Hepatic stellate cell (primary cell): ENCODE results near the gene NDUFS1.
A peak's percentile ranks its signal among the peaks of the same experiment; 100 is the strongest.
"Not testable (repeated sequence)": the region's sequence is repeated elsewhere in the genome, so short reads cannot be mapped to it uniquely, and the experiment has no call there.

Experiments used
- DNase-seq: peaks from one replicate; pipeline ENCODE4 v3.0.0; 2011; ENCODE audit warnings: low spot score

The NDUFS1 gene

GRCh38 chr2:206159346-206160124 lies at the start of gene NDUFS1, which contains the start of gene EEF1B2:
TSS of gene NDUFS1 (minus strand) at chr2:206159444. CDS start at chr2:206153678, 5,766 bp downstream.
TSS of gene EEF1B2 (plus strand) at chr2:206159895. CDS start at chr2:206159980, 85 bp downstream.
- peak; percentile 95 for DNase-seq

- DNase-seq: no peak
Observed at GRCh38 chr2:206208900-206209299, 49.7 kb upstream of the NDUFS1 start.

- DNase-seq: not testable (repeated sequence)
Observed at GRCh38 chr2:206207316-206207715, 48.1 kb upstream of the NDUFS1 start.

- DNase-seq: no peak
Observed at GRCh38 chr2:206204710-206205109, 45.5 kb upstream of the NDUFS1 start.

DNA sequence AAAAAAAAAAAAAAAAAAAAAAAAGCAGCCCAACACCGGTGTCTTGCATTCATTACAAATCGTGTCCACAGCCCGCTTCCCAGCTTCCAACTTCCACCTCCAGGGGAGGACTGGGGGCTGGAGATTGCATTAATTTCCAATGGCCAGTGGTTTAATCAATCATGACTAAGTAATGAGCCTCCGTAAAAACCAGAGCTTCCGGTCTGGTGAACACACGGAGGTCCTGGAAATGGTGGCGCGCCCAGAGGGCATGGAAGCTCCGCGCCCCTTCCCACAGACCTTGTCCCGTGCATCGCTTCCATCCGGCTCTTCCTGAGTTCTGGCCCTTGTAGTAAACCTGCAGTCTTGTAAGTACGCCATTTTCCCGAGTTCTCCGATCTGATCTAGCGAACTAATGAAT lies 44.1 kb upstream of the NDUFS1 start:
- DNase-seq: no peak

DNA sequence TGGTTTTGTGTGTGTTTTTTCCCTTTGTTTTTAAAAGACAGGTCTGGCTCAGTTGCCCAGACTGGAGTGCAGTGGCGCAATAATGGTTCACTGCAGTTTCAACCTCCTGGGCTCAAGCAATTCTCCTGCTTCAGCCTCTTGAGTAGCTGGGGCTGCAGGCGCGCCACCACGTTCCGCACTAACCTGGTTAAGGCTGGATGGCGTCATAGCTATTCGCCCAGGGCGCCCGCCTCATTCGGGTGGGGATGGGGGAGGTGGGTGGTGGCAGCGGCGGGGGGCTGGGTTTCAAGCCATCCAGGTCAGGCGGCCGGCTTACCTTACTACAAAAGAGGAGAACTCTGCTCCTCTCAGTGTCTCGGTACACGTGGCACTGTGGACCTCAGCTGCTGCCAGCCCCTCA lies 43.2 kb upstream of the NDUFS1 start:
- no peak for DNase-seq

DNA sequence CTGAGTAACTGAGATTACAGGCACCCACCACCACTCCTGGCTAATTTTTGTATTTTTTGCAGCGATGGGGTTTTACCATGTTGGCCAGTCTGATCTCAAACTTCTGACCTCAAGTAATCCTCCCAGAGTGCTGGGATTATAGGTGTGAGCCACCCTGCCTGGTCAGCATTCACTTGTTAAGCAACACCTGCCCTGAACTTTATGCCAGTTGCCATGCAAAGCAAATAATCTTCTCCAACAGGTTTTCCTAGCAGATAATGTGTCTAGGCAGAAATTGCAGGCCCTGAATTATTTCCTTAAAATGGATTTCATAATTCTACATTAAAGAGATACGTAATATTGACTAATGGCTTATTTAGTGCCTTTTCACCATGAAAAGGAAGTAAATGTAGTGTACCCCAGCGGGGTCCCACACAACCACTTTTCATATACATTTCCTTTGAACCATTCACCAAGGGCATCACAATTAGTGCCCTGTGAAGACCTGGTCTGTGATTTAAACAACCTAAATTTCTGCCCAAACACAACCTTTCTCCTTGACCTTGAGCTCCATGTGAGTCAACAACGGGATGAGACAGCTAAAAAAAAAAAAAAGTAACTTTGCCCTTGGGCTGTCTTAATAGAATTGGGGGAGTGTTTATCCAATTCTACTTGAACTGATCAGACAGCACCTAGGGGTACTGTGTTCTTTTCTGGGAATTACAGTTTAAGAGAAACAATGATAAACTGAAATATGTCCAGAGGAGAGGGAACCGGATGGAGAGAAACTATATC lies 42.0 kb upstream of the NDUFS1 start:
- no peak for DNase-seq

DNA sequence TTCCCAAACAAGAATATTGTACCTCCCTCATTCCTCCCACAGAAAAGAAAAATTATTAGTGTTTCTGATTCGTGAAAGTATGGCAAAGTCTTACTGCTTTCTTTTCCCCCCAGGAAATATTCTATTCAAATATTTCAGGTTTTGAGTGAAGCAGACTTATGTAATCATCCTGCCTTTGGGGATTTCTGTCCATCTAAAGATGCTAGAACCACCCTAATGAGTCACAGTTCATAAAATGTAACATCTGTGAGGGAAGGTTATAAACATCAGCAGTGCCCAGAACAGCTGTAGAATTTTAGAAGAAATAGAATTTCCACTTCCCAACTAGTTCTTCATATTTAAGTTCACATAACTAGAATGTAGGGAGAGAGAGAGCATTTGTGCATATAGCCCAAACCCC lies 39.4 kb upstream of the NDUFS1 start:
- no peak for DNase-seq

GRCh38 chr2:206193671-206194357 lies 34.6 kb upstream of the NDUFS1 start:
- DNase-seq: no peak

DNA sequence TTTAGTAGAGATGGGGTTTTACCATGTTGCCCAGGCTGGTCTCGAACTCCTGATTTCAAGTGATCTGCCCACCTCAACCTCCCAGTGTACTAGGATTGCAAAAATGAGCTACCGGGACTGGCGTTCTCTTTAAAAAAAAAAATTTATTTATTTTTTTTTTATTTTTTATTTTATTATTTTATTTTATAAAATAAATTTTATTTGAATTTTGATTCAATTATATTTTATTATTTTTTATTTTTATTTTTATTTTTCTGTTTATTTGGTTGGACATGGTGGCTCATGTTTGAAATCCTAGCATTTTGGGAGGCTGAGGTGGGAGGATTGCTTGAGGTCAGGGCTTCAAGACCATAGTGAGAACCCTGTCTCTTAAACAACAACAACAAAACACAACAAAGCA lies 32.9 kb upstream of the NDUFS1 start:
- DNase-seq: no peak

GRCh38 chr2:206190689-206191088 lies 31.4 kb upstream of the NDUFS1 start:
- DNase-seq: no peak

- DNase-seq: no peak
Observed at GRCh38 chr2:206190111-206190510, 30.9 kb upstream of the NDUFS1 start.

DNA sequence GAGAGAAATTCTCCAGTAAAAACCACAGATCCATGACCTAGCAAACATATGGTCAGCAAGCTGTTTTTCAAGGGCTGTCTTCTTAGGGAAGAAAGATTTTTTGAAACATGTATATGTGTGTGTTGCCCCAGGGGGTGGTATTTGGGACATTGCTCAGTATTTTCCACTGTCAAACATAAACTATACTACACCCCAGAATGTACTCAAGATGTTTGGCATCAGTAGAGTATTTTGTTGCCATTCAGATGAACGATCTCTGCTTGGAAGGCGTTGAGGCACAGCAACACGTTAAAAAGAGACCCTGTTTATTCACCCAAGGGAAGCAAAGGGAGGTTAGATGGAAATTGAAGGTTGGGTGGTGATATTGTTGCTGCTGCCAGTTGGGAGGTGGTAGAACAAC lies 30.4 kb upstream of the NDUFS1 start:
- no peak for DNase-seq

DNA sequence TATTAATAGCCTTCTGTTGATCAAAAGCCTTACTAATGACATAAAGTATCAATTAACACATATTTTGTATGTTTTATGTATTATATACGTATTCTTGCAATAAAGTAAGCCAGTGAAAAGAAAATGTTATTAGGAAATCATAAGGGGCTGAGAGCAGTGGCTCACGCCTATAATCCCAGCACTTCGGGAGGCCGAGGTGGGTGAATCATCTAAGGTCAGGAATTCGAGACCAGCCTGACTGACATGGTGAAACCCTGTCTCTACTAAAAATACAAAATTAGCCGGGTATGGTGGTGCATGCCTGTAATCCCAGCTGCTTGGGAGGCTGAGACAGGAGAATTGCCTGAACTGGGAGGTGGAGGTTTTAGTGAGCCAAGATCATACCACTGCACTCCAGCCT lies 22.3 kb upstream of the NDUFS1 start:
- DNase-seq: not testable (repeated sequence)

DNA sequence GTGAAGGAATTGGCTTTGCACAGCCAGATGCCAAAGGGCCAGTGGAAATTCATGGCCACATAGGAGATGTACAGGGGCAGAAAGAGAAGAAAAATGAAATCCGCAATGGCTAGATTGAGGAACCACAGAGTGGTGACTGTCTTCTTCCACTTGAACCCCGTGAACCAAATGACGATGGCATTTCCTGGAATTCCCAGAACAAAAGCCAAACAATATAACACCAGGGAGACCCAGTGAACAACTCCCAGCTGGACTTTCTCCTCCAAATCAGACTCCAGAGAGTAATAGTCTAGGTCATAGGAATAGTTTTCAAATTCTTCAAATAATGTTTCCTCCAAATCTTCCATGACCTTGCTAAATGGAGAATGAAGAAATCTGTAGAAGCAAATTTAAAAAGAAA lies 17.7 kb upstream of the NDUFS1 start:
- DNase-seq: no peak

- no peak for DNase-seq
Observed at GRCh38 chr2:206176121-206176520, 16.9 kb upstream of the NDUFS1 start.

DNA sequence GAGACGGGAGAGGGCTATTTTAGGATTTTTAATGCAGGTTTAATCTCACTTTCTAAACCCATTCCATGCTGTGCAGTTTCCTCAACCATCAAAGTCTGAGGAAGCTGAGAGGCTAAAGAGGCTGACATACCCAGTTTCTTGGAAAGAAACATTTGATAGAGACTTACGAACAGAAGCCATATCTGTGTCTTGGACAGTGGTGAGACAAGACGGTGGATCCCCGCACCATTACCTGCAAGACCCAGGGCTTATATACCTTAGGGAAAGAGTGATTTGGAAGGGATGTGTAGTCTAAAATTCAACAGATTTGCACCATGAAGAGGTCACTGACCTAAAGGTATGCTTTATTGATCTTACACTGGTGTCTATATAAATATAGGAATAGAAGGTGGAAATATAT lies 13.9 kb upstream of the NDUFS1 start:
- DNase-seq: no peak

GRCh38 chr2:206171624-206172397 lies 12.6 kb upstream of the NDUFS1 start:
- not testable (repeated sequence) for DNase-seq

GRCh38 chr2:206168230-206168629 lies 9.0 kb upstream of the NDUFS1 start:
- DNase-seq: not testable (repeated sequence)

DNA sequence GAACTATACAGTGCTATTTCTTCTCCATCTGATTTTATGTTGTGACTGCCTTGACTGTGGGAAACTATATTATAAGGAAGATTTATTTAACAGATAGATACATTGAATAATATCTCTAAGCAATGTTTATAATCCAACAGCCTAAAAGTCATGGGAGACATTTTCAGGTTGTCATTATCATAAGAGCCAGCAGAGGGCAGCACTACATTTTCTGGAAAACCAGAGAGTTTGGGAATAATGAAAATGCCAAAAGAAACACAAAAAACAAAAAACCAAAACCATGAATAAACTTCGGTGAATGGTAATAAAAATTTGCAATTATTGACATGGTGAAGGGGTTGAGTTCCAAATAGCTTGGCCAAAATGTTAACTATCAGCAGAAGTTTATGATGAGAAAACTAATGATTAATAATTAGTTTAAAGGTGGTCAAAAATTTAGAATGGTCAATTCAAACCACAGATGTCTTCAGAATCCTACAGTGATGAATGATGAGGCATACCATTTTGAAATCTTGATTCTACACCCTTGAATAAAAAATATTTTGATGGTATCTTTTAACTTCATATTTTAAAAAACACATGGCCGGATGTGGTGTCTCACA lies 5.1 kb upstream of the NDUFS1 start:
- peak; percentile 32 for DNase-seq

DNA sequence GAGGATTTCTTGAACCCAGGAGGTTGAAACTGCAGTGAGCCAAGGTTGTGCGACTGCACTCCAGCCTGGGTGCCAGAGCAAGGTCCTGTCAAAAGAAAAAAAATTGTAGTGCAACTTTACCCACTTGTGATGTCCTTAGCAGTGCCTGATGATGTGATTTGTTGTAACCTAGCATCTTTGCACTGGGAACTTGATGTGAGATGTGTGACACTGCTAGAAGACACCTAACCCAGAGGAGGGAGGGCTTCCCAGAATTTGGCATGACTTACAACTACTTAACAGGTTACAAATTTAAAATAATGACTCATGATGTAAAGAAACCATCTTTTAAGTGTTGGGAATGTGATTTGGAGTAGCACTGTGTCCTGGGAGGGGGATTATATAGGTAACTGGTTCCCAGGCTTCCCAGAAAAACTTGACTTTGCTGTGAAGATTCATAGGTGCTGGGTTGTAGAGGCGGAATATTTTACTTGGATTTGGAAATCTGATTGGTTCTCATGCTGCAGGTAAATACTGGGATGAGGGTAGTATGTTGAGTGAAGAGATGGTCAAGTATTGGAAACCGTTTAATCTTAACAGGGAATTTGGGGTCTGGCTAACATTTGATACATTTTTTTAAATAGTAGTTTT lies 4.1 kb upstream of the NDUFS1 start:
- DNase-seq: no peak
